Right lobe of liver (tissue), 6 donors: Measurements from ENCODE around the gene AHI1. TPM values are rescaled to one million over a fixed set of nuclear protein-coding genes. Genes with fewer than 3 reads are reported as not detected.

Experiments
- ATAC-seq, 4 donors: fragments of 200-7000 bp; cut with Tn5 transposase; one replicate each; pipeline ENCODE4 v1.9.1; 2020; ENCODE audit warnings: mild to moderate bottlenecking in 4 of 4, moderate library complexity in 4 of 4
- DNase-seq, 3 donors: peaks; one replicate each; pipeline ENCODE4 v3.0.0-alpha.2; 2020
- H3K27ac ChIP-seq, 3 donors: fragments of 200-600 bp; one replicate each; pipeline ENCODE4 v1.8.0; 2022
- H3K27me3 ChIP-seq, 2 donors: fragments of 200-600 bp; one replicate each; pipeline ENCODE4 v1.8.0; 2022
- H3K36me3 ChIP-seq, 4 donors: fragments of 200-600 bp; sonication (generic) in 1 of 4; one replicate each; pipeline versions ENCODE4 v1.5.1 to v1.8.0; 2017 to 2022; ENCODE audit warnings: control low read depth in 1 of 4
- H3K4me1 ChIP-seq, 4 donors: fragments of 200-600 bp; sonication (generic) in 1 of 4; one replicate each; pipeline versions ENCODE4 v1.5.1 to v1.8.0; 2017 to 2022; ENCODE audit warnings: control low read depth in 1 of 4
- H3K4me3 ChIP-seq, 3 donors: fragments of 200-600 bp; one replicate each; pipeline ENCODE4 v1.8.0; 2022
- H3K9me3 ChIP-seq, 4 donors: fragments of 200-600 bp; sonication (generic) in 1 of 4; one replicate each; pipeline versions ENCODE4 v1.5.1 to v1.8.0; 2017 to 2022; ENCODE audit warnings: control low read depth in 1 of 4
- CTCF ChIP-seq, 4 donors: fragments of 200-600 bp in 3 of 4; fragments of 450-650 bp in 1 of 4; IDR thresholded peaks; one replicate each; pipeline versions ENCODE4 v1.5.1 to v1.8.0; 2016 to 2022; ENCODE audit warnings: antibody characterized with exemption in 4 of 4, mild to moderate bottlenecking in 2 of 4
- POLR2A ChIP-seq: fragments of 450-650 bp; IDR thresholded peaks from one replicate; pipeline ENCODE4 v1.6.1; 2017; ENCODE audit warnings: antibody characterized with exemption, mild to moderate bottlenecking
- WGBS: methylation state at CpG from one replicate; pipeline ENCODE4 v1.1.6; 2018; ENCODE audit warnings: low coverage, low lambda C conversion rate; ENCODE audit not compliant: insufficient coverage; ENCODE audit errors: missing lambda C conversion rate; 5-methylcytosine and 5-hydroxymethylcytosine counted together
- intact Hi-C, 2 donors: fragments of 100-400 bp; cut with DNase I; formaldehyde crosslinking; loops; one replicate each; pipeline versions ENCODE4 v1.11.2 to v1.14.1; 2022
- total RNA-seq, 6 experiments: library from RNA; depleted of rRNA in 2 of 6; stranded (reverse); fragments of >200 nt in 2 of 6; fragmentation: NEBNext Ultra II Directional in 3 of 6; extraction: Animal tissue kit (Norgen Biotek cat#: 25700) in 3 of 6; gene quantifications; one replicate each; pipeline versions ENCODE4 v1.1.0 to v1.2.4, GENCODE V29; 2016 to 2023
- donor health status: DM: no; HTN: yes; CAD: no.
- donor health status: DM: no; HTN: no; CAD: no.
- donor health status: DM: no; HTN: no; CAD: no.
- donor health status: DM: no; HTN: yes; CAD: no.
- donor health status: DM: no; HTN: yes; CAD: no.

Gene AHI1
- total RNA-seq, 6 experiments from 2014 or later, result 4.7 to 9.2 (median 8.0) TPM

- no peak for ATAC-seq
- no peak for DNase-seq
- H3K4me1 ChIP-seq, result no peaks in the 10 kb centered on the region
- H3K36me3 ChIP-seq, result no peaks in the 10 kb centered on the region
- WGBS, result 91% methylated on average over 5 of the region's 5 CpGs
- no peak overlapping the region for H3K27ac ChIP-seq
- no peaks in the 10 kb centered on the region for H3K9me3 ChIP-seq
- H3K27me3 ChIP-seq, result no peaks in the 10 kb centered on the region
- H3K4me3 ChIP-seq, result no peak overlapping the region
- intact Hi-C loops, result no loop called here
- TF ChIP-seq POLR2A, result no peak
- TF ChIP-seq CTCF (IDR thresholded peaks at IDR 0.05), result no peak
Measured at GRCh38 chr6:135397172-135397952, 100.2 kb downstream of the AHI1 start.

- Histone ChIP-seq H3K4me1 (no peaks in the 10 kb centered on the region), H3K27me3 (no peaks in the 10 kb centered on the region), H3K4me3 (no peak overlapping the region), H3K27ac (no peak overlapping the region), H3K9me3 (no peaks in the 10 kb centered on the region), H3K36me3 (no peaks in the 10 kb centered on the region)
- no peak for DNase-seq
- intact Hi-C loops, result no loop called here
- ATAC-seq, result no peak
- no peak for TF ChIP-seq POLR2A
- TF ChIP-seq CTCF (IDR thresholded peaks at IDR 0.05), result no peak
Measured at GRCh38 chr6:135395136-135395535, 102.4 kb downstream of the AHI1 start.

- H3K4me1 ChIP-seq, result no peaks in the 10 kb centered on the region
- TF ChIP-seq CTCF (IDR thresholded peaks at IDR 0.05), result no peak
- TF ChIP-seq POLR2A, result no peak
- no peak overlapping the region for H3K4me3 ChIP-seq
- DNase-seq, result no peak
- no peaks in the 10 kb centered on the region for H3K9me3 ChIP-seq
- H3K36me3 ChIP-seq, result no peaks in the 10 kb centered on the region
- no peaks in the 10 kb centered on the region for H3K27me3 ChIP-seq
- H3K27ac ChIP-seq, result no peak overlapping the region
- WGBS, result 100% methylated on average over 2 of the region's 2 CpGs
- ATAC-seq, result no peak
- intact Hi-C loops, result no loop called here
Measured at GRCh38 chr6:135393289-135393688, 104.3 kb downstream of the AHI1 start.

GRCh38 chr6:135390458-135390857, 107.1 kb downstream of the AHI1 start:
- Histone ChIP-seq H3K36me3 (no peaks in the 10 kb centered on the region), H3K4me1 (no peaks in the 10 kb centered on the region), H3K27ac (no peak overlapping the region), H3K9me3 (no peaks in the 10 kb centered on the region), H3K27me3 (no peaks in the 10 kb centered on the region), H3K4me3 (no peak overlapping the region)
- no peak for ATAC-seq
- intact Hi-C loops, result no loop called here
- DNase-seq, result no peak
- TF ChIP-seq CTCF (IDR thresholded peaks at IDR 0.05), result no peak
- no peak for TF ChIP-seq POLR2A
- 88% methylated on average over 4 of the region's 4 CpGs for WGBS

GRCh38 chr6:135385299-135385698, 112.2 kb downstream of the AHI1 start:
- intact Hi-C loops, result no loop called here
- H3K9me3 ChIP-seq, result no peaks in the 10 kb centered on the region
- ATAC-seq, result no peak
- no peaks in the 10 kb centered on the region for H3K36me3 ChIP-seq
- no peaks in the 10 kb centered on the region for H3K4me1 ChIP-seq
- H3K27me3 ChIP-seq, result no peaks in the 10 kb centered on the region
- TF ChIP-seq POLR2A (no peak), CTCF (IDR thresholded peaks at IDR 0.05) (no peak)
- no peak overlapping the region for H3K4me3 ChIP-seq
- DNase-seq, result no peak
- WGBS, result 74% methylated on average over 2 of the region's 2 CpGs
- H3K27ac ChIP-seq, result no peak overlapping the region
